Inflammatory macrophage treated with lipopolysaccharide for 1 hour (primary cell): ENCODE data around the gene CCNDBP1.
"Not testable (repeated sequence)": the region's sequence is repeated elsewhere in the genome, so short reads cannot be mapped to it uniquely, and the experiment has no call there.

Experiments
- DNase-seq, 2 donors: peaks; one replicate each; pipeline ENCODE4 v3.0.0-alpha.2; 2020 to 2022

The CCNDBP1 gene

DNA sequence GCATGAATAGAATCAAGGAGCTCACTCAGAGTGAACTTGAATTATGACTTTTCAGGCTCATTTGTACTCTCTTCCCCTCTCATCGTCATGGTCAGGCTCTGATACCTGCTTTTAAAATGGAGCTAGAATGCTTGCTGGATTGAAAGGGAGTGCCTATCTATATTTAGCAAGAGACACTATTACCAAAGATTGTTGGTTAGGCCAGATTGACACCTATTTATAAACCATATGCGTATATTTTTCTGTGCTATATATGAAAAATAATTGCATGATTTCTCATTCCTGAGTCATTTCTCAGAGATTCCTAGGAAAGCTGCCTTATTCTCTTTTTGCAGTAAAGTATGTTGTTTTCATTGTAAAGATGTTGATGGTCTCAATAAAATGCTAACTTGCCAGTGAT, 9.6 kb downstream of the CCNDBP1 start:
- no peak for DNase-seq

GRCh38 chr15:43196760-43197548, 11.8 kb downstream of the CCNDBP1 start:
- DNase-seq: no peak

GRCh38 chr15:43197773-43198172, 12.6 kb downstream of the CCNDBP1 start:
- DNase-seq: peak in 1 of 2 donors; percentile 10

- DNase-seq: not testable (repeated sequence)
Measured at GRCh38 chr15:43198556-43198955, 13.4 kb downstream of the CCNDBP1 start.

DNA sequence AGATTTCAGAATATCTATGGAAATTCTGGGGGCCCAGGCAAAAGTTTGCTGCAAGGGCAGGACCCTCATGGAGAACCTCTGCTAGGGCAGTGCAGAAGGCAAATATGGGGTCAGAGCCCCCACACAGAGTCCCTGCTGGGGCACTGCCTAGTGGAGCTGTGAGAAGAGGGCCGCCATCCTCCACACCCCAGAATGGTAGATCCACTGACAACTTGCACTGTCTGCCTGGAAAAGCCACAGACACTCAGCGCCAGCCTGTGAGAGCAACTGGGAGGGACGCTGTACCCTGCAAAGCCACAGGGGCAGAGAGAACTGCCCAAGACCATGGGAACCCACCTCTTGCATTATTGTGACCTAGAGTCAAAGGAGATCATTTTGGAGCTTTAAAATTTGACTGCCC, 13.8 kb downstream of the CCNDBP1 start:
- DNase-seq: no peak

DNA sequence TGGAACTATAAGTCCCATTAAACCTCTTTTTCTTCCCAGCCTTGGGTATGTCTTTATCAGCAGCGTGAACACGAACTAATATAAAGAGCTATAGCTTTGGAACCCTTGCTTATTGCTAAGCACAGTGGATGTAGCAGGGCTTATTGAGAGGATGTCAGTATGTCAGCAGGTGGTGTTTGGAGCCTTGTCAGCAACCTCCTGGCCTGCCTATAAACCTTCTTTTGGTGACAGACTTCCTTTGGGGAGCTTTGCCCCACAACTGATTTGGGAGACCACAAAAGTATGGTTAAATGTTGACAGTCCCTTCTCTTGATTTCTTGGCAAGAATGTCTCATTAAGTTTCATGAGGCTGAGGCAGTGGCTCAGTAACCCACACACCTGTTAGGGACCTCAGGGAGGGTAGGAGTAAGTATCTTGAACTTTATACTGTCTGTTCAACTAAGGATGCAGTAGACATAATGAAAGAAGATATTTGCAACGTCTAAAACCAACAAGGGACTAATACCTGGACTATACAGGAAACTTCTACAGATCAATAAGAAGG, 14.8 kb downstream of the CCNDBP1 start:
- no peak for DNase-seq

GRCh38 chr15:43204016-43204901, 19.1 kb downstream of the CCNDBP1 start:
- DNase-seq: peak; percentile 32 to 57

- no peak for DNase-seq
Measured at GRCh38 chr15:43206054-43206453, 20.9 kb downstream of the CCNDBP1 start.

- no peak for DNase-seq
Measured at GRCh38 chr15:43207024-43207423, 21.8 kb downstream of the CCNDBP1 start.

GRCh38 chr15:43208052-43209002, 23.1 kb downstream of the CCNDBP1 start:
- DNase-seq: no peak

- no peak for DNase-seq
Measured at GRCh38 chr15:43209059-43209824, 24.0 kb downstream of the CCNDBP1 start.

- no peak for DNase-seq
Measured at GRCh38 chr15:43210172-43210745, 25.1 kb downstream of the CCNDBP1 start.

- DNase-seq: no peak
Measured at GRCh38 chr15:43210807-43211206, 25.6 kb downstream of the CCNDBP1 start.

GRCh38 chr15:43211224-43211735, 26.1 kb downstream of the CCNDBP1 start:
- no peak for DNase-seq

GRCh38 chr15:43212299-43212698, 27.1 kb downstream of the CCNDBP1 start:
- no peak for DNase-seq

GRCh38 chr15:43212951-43213350, 27.7 kb downstream of the CCNDBP1 start:
- DNase-seq: no peak

DNA sequence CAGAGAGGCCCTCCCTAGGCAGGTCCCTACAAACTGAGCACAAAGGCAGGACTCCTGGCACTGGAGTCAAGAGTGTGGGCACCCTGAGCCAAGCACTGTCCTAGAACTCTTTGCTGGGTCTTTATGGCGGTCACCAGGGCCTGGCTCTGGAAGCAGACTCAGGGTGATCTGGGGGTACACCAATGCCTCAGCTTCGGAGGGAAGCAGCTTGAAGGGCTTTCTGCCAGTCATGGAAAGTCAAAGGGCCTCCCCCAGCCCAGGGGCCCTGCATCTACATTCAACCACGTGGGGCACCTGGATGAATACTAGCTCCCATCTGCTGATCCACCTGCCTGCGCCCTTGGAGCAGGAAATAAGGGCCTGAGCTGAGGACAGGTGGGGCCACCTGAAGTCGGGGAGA, 28.3 kb downstream of the CCNDBP1 start:
- DNase-seq: no peak

GRCh38 chr15:43214169-43214568, 29.0 kb downstream of the CCNDBP1 start:
- no peak for DNase-seq

DNA sequence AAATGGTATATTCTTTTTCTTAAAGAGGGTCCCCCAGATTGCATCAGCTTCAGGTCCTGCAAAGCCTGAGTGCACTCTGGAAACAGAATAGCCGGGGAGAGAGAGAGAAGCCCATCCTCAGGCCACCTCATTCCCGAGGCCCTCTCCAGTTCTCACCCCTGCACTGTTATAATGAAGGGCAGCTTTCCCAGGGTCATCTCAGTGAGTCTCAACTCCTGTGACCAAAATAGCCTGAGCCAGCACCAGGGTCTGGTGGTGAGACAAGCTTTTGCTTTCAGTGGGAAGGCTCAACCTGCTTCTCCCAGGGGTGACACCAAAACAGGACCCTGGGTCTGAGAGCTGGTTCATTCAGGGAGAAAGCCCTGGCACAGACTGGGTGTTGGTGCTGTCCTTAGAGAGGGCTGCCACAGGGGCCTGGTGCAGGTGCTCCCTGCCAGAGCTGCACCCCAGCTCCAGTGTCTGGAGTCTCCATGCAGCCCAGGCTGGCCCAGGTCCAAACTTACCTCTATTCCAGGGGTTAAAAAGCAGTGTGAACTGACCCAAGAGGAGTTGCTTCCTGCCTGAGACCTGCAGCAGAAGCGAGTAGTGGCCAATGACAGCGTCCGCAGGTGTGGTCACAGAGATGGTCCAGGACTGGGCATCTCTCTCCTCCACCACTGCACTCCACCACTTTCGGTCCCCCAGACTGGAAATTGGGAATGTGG, 29.5 kb downstream of the CCNDBP1 start:
- no peak for DNase-seq

DNA sequence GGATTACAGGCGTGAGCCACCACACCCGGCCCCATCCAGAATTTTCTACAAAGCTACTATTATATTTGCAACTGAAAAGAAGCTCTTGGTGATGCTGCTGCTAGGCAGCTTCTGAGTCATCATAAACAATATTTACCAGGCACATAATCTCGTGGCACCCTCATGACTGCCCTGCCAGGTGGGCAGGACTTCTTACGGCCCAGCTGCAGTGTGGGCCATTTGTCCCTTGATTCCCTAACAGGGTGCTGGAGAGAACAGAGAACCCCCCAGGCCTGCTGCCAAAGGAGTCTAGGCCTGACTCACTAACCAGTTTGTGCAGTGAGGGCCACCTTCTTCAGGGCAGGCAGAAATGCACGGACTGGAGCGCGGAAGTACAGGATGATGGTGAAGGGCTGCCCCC, 30.8 kb downstream of the CCNDBP1 start:
- DNase-seq: no peak
